ENCODE results near the gene ARHGAP24.
A peak's percentile ranks its signal among the peaks of the same experiment; 100 is the strongest.

ARHGAP24 gene

GRCh38 chr4:85580489-85580888 lies 105.5 kb downstream of the ARHGAP24 start:
- H3K4me1 ChIP-seq (ENCODE audit: control insufficient read depth, insufficient read depth, low read length, unreplicated experiment) = peaks cover 9% of the 10 kb centered on the region
- H2AFZ ChIP-seq (ENCODE audit: low read length, unreplicated experiment) = no peak overlapping the region

GRCh38 chr4:85587952-85588351 lies 113.0 kb downstream of the ARHGAP24 start:
- no peaks in the 10 kb centered on the region for H3K79me2 ChIP-seq (ENCODE audit: control insufficient read depth, insufficient read depth, low read length, unreplicated experiment)
- H3K36me3 ChIP-seq (ENCODE audit: insufficient read depth, low read length) = peaks cover 6% of the 10 kb centered on the region; the same call in 1 of the 2 replicates
- peaks cover 15% of the 10 kb centered on the region for H3K4me1 ChIP-seq (ENCODE audit: control insufficient read depth, insufficient read depth, low read length, unreplicated experiment)
- no peak overlapping the region for H3K4me3 ChIP-seq (ENCODE audit: low read depth, low read length)
- H2AFZ ChIP-seq (ENCODE audit: low read length, unreplicated experiment) = no peak overlapping the region
- H3K27ac ChIP-seq (ENCODE audit: low read depth, low read length) = no peak overlapping the region
- no peaks in the 10 kb centered on the region for H3K27me3 ChIP-seq (ENCODE audit: insufficient read depth, low read length)

More at GRCh38 chr4:85580489-85580888, 105.5 kb downstream of the ARHGAP24 start:
- no peaks in the 10 kb centered on the region for H3K79me2 ChIP-seq (ENCODE audit: control insufficient read depth, insufficient read depth, low read length, unreplicated experiment)
- peaks cover 2% of the 10 kb centered on the region; the same call in 1 of the 2 replicates for H3K36me3 ChIP-seq (ENCODE audit: insufficient read depth, low read length)
- H3K27ac ChIP-seq (ENCODE audit: low read depth, low read length) = no peak overlapping the region
- H3K27me3 ChIP-seq (ENCODE audit: insufficient read depth, low read length) = no peaks in the 10 kb centered on the region
- no peak overlapping the region for H3K4me3 ChIP-seq (ENCODE audit: low read depth, low read length)

GRCh38 chr4:85591406-85592098 lies 116.6 kb downstream of the ARHGAP24 start:
- Histone ChIP-seq H3K27ac (ENCODE audit: low read depth, low read length) (peak overlapping the region; percentile 63), H3K27me3 (ENCODE audit: insufficient read depth, low read length) (no peaks in the 10 kb centered on the region), H3K4me3 (ENCODE audit: low read depth, low read length) (no peak overlapping the region), H3K79me2 (ENCODE audit: control insufficient read depth, insufficient read depth, low read length, unreplicated experiment) (no peaks in the 10 kb centered on the region), H3K4me1 (ENCODE audit: control insufficient read depth, insufficient read depth, low read length, unreplicated experiment) (peaks cover 13% of the 10 kb centered on the region), H2AFZ (ENCODE audit: low read length, unreplicated experiment) (no peak overlapping the region), H3K36me3 (ENCODE audit: insufficient read depth, low read length) (no peaks in the 10 kb centered on the region)

- Histone ChIP-seq H2AFZ (ENCODE audit: low read length, unreplicated experiment) (no peak overlapping the region), H3K4me3 (ENCODE audit: low read depth, low read length) (no peak overlapping the region), H3K27me3 (ENCODE audit: insufficient read depth, low read length) (no peaks in the 10 kb centered on the region), H3K27ac (ENCODE audit: low read depth, low read length) (no peak overlapping the region), H3K79me2 (ENCODE audit: control insufficient read depth, insufficient read depth, low read length, unreplicated experiment) (no peaks in the 10 kb centered on the region), H3K4me1 (ENCODE audit: control insufficient read depth, insufficient read depth, low read length, unreplicated experiment) (peaks cover 13% of the 10 kb centered on the region), H3K36me3 (ENCODE audit: insufficient read depth, low read length) (no peaks in the 10 kb centered on the region)
These were observed 120.3 kb downstream of the ARHGAP24 start for GRCh38 chr4:85595098-85595775.

- Histone ChIP-seq H2AFZ (ENCODE audit: low read length, unreplicated experiment) (no peak overlapping the region), H3K27ac (ENCODE audit: low read depth, low read length) (no peak overlapping the region), H3K4me3 (ENCODE audit: low read depth, low read length) (no peak overlapping the region), H3K27me3 (ENCODE audit: insufficient read depth, low read length) (no peaks in the 10 kb centered on the region), H3K79me2 (ENCODE audit: control insufficient read depth, insufficient read depth, low read length, unreplicated experiment) (no peaks in the 10 kb centered on the region), H3K36me3 (ENCODE audit: insufficient read depth, low read length) (no peaks in the 10 kb centered on the region), H3K4me1 (ENCODE audit: control insufficient read depth, insufficient read depth, low read length, unreplicated experiment) (peaks cover 11% of the 10 kb centered on the region)
These were observed 121.0 kb downstream of the ARHGAP24 start for GRCh38 chr4:85595796-85596559.

GRCh38 chr4:85598936-85599335 lies 124.0 kb downstream of the ARHGAP24 start:
- Histone ChIP-seq H3K27ac (ENCODE audit: low read depth, low read length) (no peak overlapping the region), H3K4me3 (ENCODE audit: low read depth, low read length) (no peak overlapping the region), H3K36me3 (ENCODE audit: insufficient read depth, low read length) (no peaks in the 10 kb centered on the region), H3K27me3 (ENCODE audit: insufficient read depth, low read length) (no peaks in the 10 kb centered on the region), H3K79me2 (ENCODE audit: control insufficient read depth, insufficient read depth, low read length, unreplicated experiment) (no peaks in the 10 kb centered on the region), H3K4me1 (ENCODE audit: control insufficient read depth, insufficient read depth, low read length, unreplicated experiment) (no peaks in the 10 kb centered on the region), H2AFZ (ENCODE audit: low read length, unreplicated experiment) (no peak overlapping the region)

- H3K27me3 ChIP-seq (ENCODE audit: insufficient read depth, low read length) = no peaks in the 10 kb centered on the region
- no peaks in the 10 kb centered on the region for H3K4me1 ChIP-seq (ENCODE audit: control insufficient read depth, insufficient read depth, low read length, unreplicated experiment)
- H2AFZ ChIP-seq (ENCODE audit: low read length, unreplicated experiment) = no peak overlapping the region
- H3K27ac ChIP-seq (ENCODE audit: low read depth, low read length) = no peak overlapping the region
- H3K4me3 ChIP-seq (ENCODE audit: low read depth, low read length) = no peak overlapping the region
- H3K79me2 ChIP-seq (ENCODE audit: control insufficient read depth, insufficient read depth, low read length, unreplicated experiment) = no peaks in the 10 kb centered on the region
- H3K36me3 ChIP-seq (ENCODE audit: insufficient read depth, low read length) = no peaks in the 10 kb centered on the region
These were observed 125.6 kb downstream of the ARHGAP24 start for GRCh38 chr4:85600501-85600900.

- Histone ChIP-seq H3K4me1 (ENCODE audit: control insufficient read depth, insufficient read depth, low read length, unreplicated experiment) (no peaks in the 10 kb centered on the region), H3K36me3 (ENCODE audit: insufficient read depth, low read length) (no peaks in the 10 kb centered on the region), H3K4me3 (ENCODE audit: low read depth, low read length) (no peak overlapping the region), H3K27me3 (ENCODE audit: insufficient read depth, low read length) (no peaks in the 10 kb centered on the region), H3K27ac (ENCODE audit: low read depth, low read length) (no peak overlapping the region), H3K79me2 (ENCODE audit: control insufficient read depth, insufficient read depth, low read length, unreplicated experiment) (no peaks in the 10 kb centered on the region), H2AFZ (ENCODE audit: low read length, unreplicated experiment) (no peak overlapping the region)
These were observed 128.7 kb downstream of the ARHGAP24 start for GRCh38 chr4:85603437-85604336.

- Histone ChIP-seq H3K27me3 (ENCODE audit: insufficient read depth, low read length) (no peaks in the 10 kb centered on the region), H3K4me1 (ENCODE audit: control insufficient read depth, insufficient read depth, low read length, unreplicated experiment) (no peaks in the 10 kb centered on the region), H3K4me3 (ENCODE audit: low read depth, low read length) (no peak overlapping the region), H2AFZ (ENCODE audit: low read length, unreplicated experiment) (no peak overlapping the region), H3K79me2 (ENCODE audit: control insufficient read depth, insufficient read depth, low read length, unreplicated experiment) (no peaks in the 10 kb centered on the region), H3K27ac (ENCODE audit: low read depth, low read length) (no peak overlapping the region), H3K36me3 (ENCODE audit: insufficient read depth, low read length) (no peaks in the 10 kb centered on the region)
These were observed 131.6 kb downstream of the ARHGAP24 start for GRCh38 chr4:85606505-85606904.

- H3K79me2 ChIP-seq (ENCODE audit: control insufficient read depth, insufficient read depth, low read length, unreplicated experiment) = no peaks in the 10 kb centered on the region
- no peak overlapping the region for H3K4me3 ChIP-seq (ENCODE audit: low read depth, low read length)
- H2AFZ ChIP-seq (ENCODE audit: low read length, unreplicated experiment) = no peak overlapping the region
- H3K27ac ChIP-seq (ENCODE audit: low read depth, low read length) = no peak overlapping the region
- no peaks in the 10 kb centered on the region for H3K27me3 ChIP-seq (ENCODE audit: insufficient read depth, low read length)
- no peaks in the 10 kb centered on the region for H3K36me3 ChIP-seq (ENCODE audit: insufficient read depth, low read length)
- H3K4me1 ChIP-seq (ENCODE audit: control insufficient read depth, insufficient read depth, low read length, unreplicated experiment) = no peaks in the 10 kb centered on the region
These were observed 132.7 kb downstream of the ARHGAP24 start for GRCh38 chr4:85607624-85608023.

Data from ACC112 (cell line).